ENCODE measurements around the gene KDM5C.

The KDM5C gene

GRCh38 chrX:53224860-53225797, at the start of gene KDM5C:
Gene KDM5C (minus strand): TSS chrX:53225207. CDS start chrX:53224889, 318 bp downstream.
- DNase-seq: peak; percentile 57 to 67 (median 63)

GRCh38 chrX:53272808-53273337, 47.9 kb upstream of the KDM5C start:
- DNase-seq: no peak

GRCh38 chrX:53269536-53270107, 44.6 kb upstream of the KDM5C start:
- DNase-seq: no peak

- DNase-seq: no peak
Measured at GRCh38 chrX:53268173-53268572, 43.2 kb upstream of the KDM5C start.

DNA sequence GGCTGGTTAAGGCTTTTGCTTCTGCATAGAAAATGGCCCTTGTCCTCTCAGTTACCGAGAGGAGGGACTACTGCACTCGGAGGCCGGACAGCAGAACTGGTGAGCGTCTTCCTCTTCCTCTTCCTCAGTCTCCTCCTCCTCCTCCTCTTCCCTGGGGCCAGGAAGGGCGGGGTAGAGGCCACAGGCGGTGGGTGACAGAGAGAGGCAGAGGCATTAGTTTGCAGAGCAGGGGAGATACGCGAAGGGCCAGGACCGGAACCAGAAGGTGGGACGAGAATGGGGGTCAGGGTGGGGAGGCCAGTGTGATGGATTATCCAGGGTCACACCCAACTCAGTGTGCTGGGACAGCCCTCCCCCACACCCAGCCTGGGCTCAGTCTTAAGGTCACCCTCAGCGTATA, 41.9 kb upstream of the KDM5C start:
- DNase-seq: no peak

DNA sequence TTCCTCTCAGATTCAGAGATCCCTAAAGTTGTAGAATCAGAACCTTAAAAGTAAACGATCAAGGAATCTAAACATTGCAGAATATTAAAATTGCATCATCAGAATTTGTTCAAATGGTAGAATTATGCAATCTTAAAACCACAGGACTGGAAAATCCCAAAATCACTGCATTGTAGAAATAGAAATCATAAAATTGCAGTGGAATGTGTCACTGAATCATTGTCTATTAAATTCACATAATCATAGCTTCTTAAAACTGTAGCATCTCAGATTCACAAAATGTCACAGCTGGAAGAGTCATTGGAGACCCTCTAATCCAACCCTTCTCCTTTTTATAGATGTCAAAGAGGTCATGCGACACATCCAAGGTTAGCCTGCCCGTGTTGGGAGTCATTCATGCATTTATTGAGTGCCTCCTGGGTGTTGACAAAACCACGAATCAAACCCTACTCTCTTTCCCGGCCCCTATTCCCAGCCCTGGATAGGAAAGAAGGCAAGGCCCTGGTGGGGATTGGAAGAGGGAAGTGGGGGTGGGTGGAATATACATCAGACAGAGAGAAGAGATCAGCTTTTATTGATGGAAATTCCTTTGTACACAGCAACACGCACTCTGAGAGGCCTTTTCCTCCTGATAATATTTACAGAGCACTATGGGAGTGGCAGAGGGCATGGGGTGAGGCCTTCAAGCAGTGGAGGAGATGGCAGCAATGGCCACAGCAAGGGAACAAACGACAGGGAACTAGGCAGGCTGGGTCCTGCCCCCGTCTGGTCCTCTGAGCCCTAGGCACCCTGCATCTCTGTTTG, 41.0 kb upstream of the KDM5C start:
- no peak for DNase-seq

DNA sequence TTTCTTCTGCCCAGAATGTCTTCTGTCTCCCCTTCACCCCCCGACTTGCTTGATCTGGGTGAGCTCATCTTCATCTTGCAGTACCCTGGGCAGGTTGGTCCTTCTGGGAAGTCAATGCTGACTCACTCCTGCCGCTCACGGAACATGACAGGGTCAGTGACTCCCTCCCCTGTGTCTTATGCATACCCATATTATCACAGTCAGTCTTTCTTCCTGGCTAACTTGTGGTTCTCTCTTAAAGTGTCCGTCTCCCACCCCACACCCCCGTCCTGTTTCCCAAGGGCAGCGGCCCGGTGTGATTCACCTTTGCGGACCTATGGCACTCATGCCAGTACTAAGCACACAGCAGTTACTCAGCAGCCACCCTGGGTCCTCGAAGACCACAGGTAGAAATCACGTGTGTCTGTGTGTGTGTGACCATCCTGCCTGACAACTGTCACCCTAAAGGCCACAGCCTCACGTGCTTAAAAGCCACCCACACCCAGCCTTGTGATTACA, 38.6 kb upstream of the KDM5C start:
- DNase-seq: peak in 1 of 4 experiments; percentile 10

DNA sequence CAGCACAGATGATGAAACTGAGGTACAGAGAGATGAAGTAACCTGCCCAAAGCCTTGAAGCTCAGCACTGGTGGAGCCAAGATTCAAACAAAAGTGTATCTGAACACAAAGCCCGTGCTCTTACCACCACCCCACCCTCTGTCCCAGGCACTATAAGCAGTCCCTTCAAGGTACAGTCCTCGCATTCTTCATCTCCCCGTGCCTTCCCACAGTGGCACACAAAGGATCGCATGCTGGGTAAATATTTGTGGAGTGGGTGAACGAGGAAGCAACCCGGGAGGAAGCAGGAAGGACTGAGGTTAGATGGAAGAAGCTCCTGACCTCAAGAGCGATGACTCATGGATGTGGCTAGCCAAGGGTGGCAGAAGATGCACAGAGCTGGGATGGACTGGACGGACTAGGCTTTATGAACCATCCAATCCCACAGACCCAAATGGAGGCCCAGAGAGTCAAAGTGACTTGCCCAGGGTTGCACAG, 37.9 kb upstream of the KDM5C start:
- no peak for DNase-seq

DNA sequence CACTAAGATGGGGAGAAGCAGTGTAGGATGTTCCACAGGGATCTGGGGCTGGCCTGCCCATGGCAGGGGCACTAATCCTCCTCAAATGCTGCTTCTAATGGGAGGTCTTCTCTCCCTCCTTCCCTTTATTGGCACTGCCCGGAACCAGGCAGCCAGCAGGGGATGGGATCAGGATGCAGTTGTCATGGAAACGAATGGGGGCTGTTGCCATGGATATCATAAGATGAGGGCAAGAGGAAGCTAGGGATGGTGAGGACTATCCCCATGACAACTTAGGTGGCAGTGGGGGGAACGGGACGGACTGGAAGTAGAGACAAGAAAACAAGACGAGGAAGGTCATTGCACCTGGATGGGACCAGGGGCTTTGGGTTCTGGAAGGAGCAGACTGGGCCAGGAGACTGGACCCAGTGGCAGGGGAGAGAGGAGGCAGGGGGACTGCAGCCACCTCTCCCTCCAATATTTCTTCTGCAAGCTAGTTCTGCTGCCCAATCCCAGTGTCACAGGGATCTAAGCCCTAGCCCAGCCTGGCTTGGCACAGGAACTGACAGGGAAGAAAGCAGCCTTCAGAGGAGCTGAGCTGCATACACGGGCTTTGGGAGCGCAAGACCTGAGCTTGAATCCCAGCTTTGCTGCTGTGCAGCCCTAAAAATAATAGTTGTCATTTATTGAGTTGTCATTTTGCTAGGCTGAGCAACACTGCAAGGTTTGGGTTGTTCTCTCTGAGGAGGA, 37.3 kb upstream of the KDM5C start:
- DNase-seq: no peak

- no peak for DNase-seq
Measured at GRCh38 chrX:53261355-53261972, 36.5 kb upstream of the KDM5C start.

DNA sequence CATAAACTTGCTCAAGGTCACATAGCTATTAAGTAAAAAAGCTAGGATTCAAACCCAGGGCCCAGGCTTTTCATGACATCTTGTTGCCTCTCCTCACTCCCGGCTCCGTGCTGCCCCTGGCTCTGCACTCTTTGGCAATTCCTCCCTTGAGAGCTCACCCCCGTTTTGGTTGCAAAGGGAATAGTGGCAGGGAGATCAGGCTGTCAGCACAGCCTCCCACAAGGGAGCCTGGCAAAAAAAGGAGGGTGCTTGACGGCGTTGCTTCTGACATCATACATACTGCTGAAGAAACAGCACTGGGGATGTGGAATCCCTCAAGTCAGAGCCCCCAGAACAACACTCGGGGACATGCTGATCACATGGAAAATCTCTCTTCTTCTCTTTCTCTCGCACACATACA, 35.8 kb upstream of the KDM5C start:
- DNase-seq: no peak

DNA sequence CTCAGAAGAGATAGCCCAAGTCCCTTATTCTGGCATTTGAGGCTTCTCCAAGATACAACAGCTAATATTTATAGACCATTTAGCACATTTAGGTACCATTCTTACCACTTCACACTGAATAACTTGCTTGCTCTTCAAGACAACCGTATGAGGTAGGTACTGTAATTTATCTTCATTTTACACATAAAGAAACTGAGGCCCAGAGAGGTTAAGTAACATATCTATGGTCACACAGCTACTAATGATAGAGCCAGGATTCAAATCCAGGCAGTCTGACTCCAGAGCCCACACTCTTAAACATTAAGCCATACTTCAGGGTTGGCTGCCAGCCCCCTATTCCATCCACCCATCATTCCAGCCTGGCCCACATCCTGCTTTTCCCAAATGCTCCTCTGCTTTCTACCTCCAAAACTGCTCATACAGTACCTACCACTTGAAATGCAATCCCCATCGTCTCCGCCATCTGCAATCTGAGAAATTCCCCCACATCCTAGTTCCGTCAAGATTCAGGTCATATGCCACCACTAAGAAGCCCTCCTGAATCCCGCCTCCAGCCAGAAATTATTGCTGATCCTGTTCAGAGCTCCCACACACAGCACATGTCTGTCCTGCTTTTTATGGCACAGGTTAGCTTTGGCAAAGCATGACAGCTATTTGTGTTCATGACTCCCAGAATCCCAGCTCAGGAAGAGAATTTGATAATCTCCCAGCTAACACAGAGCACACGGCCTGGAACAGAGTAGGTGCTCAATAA, 32.8 kb upstream of the KDM5C start:
- no peak for DNase-seq

- no peak for DNase-seq
Measured at GRCh38 chrX:53257166-53257565, 32.2 kb upstream of the KDM5C start.

DNA sequence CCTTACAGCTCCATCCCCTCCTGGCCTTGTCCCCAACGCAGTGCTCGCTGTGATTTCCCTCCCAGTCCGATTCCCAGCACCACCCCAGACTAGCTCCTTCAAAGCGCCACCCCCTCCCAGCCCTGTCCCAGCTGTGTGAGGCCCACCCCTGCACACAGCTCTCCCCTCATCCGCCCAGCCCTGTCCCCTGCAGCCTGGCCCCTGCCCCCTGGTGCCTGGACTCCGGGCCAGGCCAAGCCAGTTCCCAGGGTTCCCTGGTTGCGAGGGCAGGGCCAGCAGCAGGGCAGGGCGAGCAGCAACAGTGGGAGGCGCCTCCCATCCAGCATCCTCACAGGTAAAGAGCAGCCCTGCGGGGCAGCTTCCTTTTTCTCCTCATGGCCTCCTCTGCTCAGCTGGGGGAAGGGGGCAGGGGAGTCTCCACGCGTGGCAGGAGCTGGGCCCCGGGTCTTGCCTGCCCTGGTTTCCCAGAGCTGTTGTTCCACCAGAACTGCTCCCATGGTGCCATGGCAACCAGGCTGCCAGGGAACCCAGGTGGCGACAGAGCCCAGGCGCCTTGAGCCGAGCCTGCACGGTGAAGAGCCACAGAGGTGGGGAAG, 31.5 kb upstream of the KDM5C start:
- DNase-seq: no peak

DNA sequence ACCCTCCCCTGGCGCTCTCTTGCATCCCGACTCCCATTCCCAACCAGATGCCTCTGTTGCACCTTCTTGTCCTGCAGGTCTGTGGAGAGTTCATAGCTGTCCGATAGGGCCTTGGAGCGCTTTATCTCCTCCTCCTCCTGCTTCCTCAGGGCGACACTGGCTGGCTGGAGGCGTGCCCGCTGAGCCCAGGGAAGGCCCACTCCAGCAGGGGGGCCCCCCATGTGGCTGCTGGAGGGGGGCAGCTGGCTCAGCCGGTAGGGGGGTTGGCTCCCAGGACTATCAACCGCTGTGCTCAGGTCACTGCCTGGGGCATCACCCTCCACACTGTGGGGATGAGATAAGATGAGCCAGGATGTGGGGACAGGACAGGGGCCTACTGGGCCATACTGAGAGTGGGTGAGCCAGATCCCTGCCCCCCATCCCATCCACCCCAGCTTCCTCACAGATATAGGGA, 30.8 kb upstream of the KDM5C start:
- no peak for DNase-seq

DNA sequence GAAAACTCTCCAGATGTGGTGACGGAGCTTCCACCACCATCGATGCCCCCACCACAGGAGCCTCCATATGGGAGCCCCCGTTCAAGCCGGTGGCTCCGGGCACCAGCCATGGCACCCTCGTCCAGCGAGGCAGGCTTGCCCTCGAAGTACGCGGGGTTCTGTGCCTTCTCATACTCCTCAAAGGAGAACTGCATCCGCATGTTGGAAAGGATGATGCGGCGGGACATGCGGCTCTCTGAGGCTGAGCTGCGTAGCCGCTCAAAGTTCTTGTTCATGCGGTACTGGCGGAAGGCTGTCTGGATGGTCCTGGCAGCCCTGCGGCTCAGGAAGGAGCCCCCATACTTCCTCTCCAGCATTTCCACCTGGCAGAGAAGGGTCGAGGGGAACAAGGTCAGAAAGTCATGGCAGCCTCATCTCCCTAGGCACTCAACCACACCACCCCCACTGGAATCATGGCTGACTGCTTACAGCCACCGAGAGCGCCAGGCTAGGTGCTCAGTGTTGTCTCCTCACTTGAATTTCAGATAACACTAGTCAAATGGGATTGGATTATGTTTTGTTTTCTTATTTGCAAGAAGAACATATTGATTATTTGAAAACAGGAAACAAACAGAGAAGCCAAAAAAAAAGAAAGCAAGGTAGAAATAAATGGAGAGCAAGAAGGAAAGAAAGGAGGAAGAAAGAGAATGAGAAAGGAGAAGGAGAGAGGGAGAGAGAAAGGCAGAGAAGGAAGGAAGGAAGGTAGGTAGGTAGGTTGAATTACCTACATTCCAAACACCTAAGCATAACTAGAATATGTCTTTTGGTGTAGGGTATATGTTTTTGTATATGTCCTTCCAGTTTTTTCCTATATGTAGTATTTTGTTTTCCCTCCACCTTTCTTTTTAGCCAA, 29.8 kb upstream of the KDM5C start:
- no peak for DNase-seq

DNA sequence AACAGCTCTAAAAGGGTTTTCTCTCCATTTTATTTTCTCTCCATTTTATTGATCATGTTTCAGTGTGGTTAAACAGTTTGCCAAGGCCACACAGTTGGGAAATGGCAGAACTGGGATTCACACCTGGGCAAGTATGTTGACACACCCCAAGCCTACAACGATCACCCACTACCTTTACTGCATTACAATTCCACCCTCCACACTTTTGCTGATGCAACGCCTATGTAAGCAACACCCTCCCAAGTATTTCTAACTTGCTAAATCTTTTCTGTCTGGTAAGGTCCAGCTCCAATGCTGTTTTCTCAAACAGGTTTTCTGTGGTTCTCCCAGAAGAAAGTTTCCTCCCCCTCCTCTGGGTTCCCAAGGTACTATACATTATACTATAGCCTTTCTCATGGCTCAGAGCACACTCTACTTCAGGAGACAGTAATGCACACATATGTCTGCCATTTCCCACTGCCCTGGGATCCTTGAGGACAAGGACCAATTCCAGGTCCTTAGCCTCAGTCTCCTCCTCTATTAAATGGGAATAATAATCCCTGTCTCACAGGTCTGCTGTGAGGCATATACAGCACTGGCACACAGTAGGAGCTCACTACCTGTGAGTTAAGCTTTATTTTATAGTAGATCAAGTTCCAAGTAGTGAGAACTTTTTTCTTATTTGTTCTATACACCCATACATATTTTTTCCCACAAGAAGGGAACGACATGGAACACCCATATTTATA, 28.4 kb upstream of the KDM5C start:
- no peak for DNase-seq

GRCh38 chrX:53251307-53251706, 26.3 kb upstream of the KDM5C start:
- no peak for DNase-seq

- DNase-seq: no peak
Measured at GRCh38 chrX:53250556-53250955, 25.5 kb upstream of the KDM5C start.

All from activated CD4-positive, CD25-positive, alpha-beta regulatory T cell (primary cell).